Measurements from ENCODE around the gene KRT6C.

KRT6C gene

DNA sequence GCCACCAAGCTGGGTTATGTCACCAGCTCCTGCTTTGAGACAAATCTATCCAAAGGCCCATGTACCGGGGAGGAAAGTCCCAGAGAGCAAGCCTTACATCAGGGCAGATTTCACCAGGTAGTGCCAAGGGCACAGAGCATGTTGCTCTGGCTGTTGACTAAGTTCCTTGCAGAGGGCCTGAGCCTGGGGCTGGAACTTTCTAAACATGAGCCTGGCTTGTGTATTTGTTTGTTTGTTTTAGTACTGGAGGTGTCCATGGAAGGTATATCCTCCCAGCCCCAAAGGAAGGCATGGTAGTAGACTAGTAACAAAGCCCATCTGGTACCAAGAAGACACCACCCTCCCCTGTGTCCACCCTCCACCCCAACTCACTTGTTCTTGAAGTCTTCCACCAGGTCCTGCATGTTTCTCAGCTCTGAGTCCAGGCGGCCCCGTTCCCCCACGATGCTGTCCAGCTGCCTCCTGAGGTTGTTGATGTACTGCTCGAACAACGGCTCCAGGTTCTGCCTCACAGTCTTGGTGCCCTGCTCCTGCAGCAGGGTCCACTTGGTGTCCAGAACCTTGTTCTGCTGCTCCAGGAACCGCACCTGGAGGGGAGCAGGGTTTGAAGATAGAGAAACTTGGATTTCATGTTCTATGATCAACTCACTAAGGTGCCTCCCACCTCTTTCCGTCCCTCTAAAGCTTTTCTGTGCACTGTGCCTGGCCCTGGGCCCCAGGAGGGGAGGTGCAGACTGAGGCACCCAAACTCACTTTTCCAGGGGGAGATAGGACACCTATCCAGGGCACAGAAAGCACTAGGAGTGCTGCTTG, 45.2 kb upstream of the KRT6C start:
- TF ChIP-seq, protein P1, sequence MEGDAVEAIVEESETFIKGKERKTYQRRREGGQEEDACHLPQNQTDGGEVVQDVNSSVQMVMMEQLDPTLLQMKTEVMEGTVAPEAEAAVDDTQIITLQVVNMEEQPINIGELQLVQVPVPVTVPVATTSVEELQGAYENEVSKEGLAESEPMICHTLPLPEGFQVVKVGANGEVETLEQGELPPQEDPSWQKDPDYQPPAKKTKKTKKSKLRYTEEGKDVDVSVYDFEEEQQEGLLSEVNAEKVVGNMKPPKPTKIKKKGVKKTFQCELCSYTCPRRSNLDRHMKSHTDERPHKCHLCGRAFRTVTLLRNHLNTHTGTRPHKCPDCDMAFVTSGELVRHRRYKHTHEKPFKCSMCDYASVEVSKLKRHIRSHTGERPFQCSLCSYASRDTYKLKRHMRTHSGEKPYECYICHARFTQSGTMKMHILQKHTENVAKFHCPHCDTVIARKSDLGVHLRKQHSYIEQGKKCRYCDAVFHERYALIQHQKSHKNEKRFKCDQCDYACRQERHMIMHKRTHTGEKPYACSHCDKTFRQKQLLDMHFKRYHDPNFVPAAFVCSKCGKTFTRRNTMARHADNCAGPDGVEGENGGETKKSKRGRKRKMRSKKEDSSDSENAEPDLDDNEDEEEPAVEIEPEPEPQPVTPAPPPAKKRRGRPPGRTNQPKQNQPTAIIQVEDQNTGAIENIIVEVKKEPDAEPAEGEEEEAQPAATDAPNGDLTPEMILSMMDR (IDR thresholded peaks at IDR 0.05; ENCODE audit: insufficient read depth, low read depth, low read length, missing control alignments), result no peak
- DNase-seq (ENCODE audit: low read depth), result no peak
- no peak overlapping the region for H3K4me3 ChIP-seq (ENCODE audit: low read depth, low read length)

DNA sequence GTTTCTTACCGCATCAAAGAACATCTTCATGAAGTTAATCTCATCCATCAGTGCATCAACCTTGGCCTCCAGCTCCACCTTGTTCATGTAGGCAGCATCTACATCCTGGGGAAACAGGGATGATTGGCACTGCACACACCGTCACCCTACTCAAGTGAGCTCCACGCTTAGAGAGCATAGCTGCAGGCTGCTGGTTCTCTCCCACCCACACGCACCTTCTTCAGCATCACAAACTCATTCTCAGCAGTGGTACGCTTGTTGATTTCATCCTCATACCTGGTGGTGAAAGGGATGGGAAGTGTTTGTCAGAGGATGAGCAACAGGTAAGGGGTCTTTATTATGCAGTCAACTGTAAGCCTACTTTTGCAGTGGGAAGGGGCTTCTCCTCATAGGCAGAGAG, 44.3 kb upstream of the KRT6C start:
- H3K4me3 ChIP-seq (ENCODE audit: low read depth, low read length), result no peak overlapping the region
- TF ChIP-seq, protein P1 (IDR thresholded peaks at IDR 0.05; ENCODE audit: insufficient read depth, low read depth, low read length, missing control alignments), result no peak
- DNase-seq (ENCODE audit: low read depth), result no peak

DNA sequence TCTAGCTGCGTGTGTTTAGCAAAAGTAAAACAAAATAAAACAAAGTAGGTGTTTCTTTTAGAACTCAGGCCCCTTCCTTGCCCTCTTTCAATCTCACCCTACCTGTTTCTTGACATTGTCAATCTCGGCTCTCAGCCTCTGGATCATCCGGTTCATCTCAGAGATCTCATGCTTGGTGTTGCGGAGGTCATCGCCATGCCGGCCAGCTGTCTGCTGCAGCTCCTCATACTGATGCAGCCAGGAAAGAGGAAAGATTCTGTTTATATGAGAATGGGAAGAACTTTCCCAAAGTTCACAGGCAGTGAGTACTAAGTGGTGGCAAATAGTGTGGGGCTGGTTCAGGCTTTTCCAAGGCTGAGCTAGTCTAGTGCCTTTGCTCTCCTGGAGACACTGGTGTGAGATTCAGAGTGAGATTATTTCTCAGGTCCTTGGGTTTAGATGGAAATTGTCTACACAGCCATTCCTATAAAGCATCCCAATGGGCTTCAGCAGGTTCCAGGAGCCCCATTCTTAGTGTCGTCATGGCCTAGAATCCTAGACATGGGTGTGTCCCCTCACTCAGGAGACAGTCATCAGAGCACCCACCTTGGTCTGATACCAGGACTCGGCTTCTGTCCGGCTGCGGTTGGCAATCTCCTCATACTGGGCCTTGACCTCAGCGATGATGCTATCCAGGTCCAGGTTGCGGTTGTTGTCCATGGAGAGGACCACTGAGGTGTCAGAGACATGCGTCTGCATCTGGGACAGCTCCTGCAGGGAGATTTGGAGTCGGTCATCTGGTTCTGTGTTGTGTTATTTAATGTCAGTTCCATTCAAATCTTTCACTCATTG, 43.6 kb upstream of the KRT6C start:
- DNase-seq (ENCODE audit: low read depth), result no peak
- TF ChIP-seq, protein P1 (IDR thresholded peaks at IDR 0.05; ENCODE audit: insufficient read depth, low read depth, low read length, missing control alignments), result no peak
- no peak overlapping the region for H3K4me3 ChIP-seq (ENCODE audit: low read depth, low read length)

DNA sequence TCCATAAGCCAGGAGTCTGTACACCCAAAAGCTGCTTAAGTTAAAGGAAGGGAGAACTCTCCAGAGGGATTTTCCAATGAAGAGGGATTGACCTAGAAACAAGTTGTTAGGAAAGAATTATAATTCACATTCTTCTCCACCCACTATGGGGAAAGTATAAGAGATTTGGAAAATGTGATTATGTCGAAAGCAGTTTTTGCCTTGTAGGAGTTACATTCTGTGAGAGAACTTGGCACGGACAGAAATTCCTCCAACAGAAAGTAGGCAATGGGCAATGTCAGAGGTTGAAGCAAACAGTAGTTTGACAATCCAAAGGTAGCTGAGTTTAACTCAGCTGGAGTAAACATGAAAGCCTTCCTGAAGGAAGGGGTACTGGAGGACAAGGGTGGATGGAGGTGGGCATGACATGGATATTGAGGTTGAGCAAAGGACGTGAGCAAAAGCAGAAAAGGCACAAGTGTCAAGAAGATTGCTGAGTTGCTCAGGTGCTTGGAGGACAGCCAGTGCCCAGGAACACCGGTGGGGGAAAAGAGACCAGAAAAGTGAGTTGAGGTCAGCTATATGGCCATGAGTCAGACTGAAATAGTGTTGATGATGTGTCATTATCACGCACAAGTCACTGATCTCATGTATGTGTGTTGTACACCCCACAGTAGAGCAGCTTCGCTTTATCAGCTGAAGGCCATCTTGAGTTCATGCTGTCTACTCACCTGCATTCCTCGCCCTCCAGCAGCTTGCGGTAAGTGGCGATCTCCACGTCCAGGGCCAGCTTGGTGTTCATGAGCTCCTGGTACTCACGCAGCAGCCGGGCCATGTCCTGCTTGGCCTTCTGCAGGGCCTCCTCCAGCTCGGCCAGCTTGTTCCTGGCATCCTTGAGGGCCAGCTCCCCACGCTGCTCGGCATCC, 42.6 kb upstream of the KRT6C start:
- TF ChIP-seq, protein P1 (IDR thresholded peaks at IDR 0.05; ENCODE audit: insufficient read depth, low read depth, low read length, missing control alignments), result no peak
- no peak for DNase-seq (ENCODE audit: low read depth)
- no peak overlapping the region for H3K4me3 ChIP-seq (ENCODE audit: low read depth, low read length)

DNA sequence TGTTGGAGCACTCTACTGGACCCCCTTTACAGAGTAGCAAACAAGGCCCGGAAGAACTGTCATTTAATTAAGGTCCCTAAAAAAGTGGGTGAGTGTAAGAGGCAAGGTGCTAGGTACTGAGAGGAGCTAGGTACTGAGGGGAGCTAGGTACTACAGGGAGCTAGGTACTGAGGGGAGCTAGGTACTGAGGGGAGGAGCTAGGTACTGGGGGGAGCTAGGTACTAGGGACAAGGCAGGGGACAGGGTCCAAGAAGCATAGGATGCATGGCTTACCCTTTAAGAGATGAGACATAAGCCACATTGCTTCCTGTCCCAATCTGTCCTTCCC, 41.7 kb upstream of the KRT6C start:
- H3K4me3 ChIP-seq (ENCODE audit: low read depth, low read length), result no peak overlapping the region
- TF ChIP-seq, protein P1 (IDR thresholded peaks at IDR 0.05; ENCODE audit: insufficient read depth, low read depth, low read length, missing control alignments), result no peak
- DNase-seq (ENCODE audit: low read depth), result no peak

DNA sequence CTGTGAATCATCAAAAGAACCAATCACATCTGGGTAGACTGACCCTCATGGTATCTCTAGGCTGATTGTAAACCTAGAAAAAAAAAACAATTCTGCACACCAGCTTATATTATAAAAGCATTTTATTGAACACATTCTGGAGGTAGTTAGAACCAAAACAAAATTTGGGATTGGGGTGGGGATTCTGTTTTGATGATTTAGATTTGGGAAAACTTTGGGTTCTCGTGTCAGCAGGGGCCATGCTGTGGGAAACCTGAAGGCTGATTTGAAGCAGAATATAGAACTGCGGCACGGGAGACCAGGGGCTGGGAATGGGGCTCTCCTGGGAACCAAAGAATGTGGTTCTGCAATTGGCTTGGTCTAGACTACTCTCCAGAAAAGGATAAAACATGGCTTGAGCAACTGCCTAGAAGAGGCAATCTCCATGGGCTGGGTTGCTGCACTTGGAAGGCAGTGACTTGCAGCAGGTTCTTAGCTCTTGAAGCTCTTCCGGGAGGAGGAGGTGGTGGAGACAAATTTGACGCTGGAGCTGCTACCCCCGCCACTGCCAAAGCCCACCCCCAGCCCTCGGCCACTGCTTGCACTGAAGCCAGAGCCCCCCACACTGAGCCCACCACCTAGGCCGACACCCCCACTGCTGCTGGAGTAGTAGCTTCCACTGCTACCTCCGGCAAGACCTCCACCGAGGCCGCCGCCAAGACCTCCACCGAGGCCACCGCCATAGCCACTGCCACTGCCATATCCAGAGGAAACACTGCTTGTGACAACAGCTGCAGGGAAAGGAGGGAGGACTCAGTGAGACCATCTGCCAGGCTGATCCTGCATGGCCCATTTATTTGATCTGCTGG, 41.1 kb upstream of the KRT6C start:
- no peak overlapping the region for H3K4me3 ChIP-seq (ENCODE audit: low read depth, low read length)
- TF ChIP-seq, protein P1 (IDR thresholded peaks at IDR 0.05; ENCODE audit: insufficient read depth, low read depth, low read length, missing control alignments), result no peak
- DNase-seq (ENCODE audit: low read depth), result no peak
